OCI-LY3 (cell line): ENCODE data around the gene ANKRD65.
"Not testable (repeated sequence)": the region's sequence is repeated elsewhere in the genome, so short reads cannot be mapped to it uniquely, and the experiment has no call there.

Source experiments
- H2AFZ ChIP-seq: fragments of 200-600, 300-600 bp; shearing (Covaris generic); 2 replicates; pipeline ENCODE4 v1.6.0; 2014; ENCODE audit warnings: antibody characterized with exemption, low read depth, low read length
- H3K27ac ChIP-seq: fragments of 200-600, 300-600 bp; sonication (generic); 2 replicates; pipeline ENCODE4 v1.5.1; 2014; ENCODE audit warnings: mild to moderate bottlenecking, low read length, moderate library complexity, mixed read lengths
- H3K27me3 ChIP-seq: fragments of 200-600, 300-600 bp; sonication (generic); 2 replicates; pipeline ENCODE4 v1.6.1; 2014; ENCODE audit warnings: low read depth, low read length, mixed read lengths
- H3K36me3 ChIP-seq: fragments of 200-600, 300-600 bp; sonication (generic); replicated peaks from 2 replicates; pipeline ENCODE3; 2014; ENCODE audit warnings: low read depth, low read length, mixed read lengths
- H3K4me1 ChIP-seq: fragments of 300-600, 200-600 bp; sonication (generic); 2 replicates; pipeline ENCODE4 v1.6.1; 2014; ENCODE audit warnings: low read length, mixed read lengths
- H3K4me2 ChIP-seq: fragments of 200-600, 300-600 bp; sonication (generic); 2 replicates; pipeline ENCODE4 v1.6.1; 2014; ENCODE audit warnings: low read length, mixed read lengths
- H3K4me3 ChIP-seq: fragments of 300-600, 200-600 bp; sonication (generic); 2 replicates; pipeline ENCODE4 v1.5.1; 2014; ENCODE audit warnings: antibody characterized with exemption, mild to moderate bottlenecking, low read length, moderate library complexity
- H3K79me2 ChIP-seq: fragments of 300-600, 200-600 bp; shearing (Covaris generic); 2 replicates; pipeline ENCODE4 v1.6.1; 2014; ENCODE audit warnings: mild to moderate bottlenecking, low read length, mixed read lengths
- H3K9ac ChIP-seq: fragments of 300-600, 200-600 bp; shearing (Covaris generic); 2 replicates; pipeline ENCODE4 v1.6.0; 2014; ENCODE audit warnings: mild to moderate bottlenecking, low read length, moderate library complexity
- H3K9me3 ChIP-seq: fragments of 200-600, 300-600 bp; shearing (Covaris generic); 2 replicates; pipeline ENCODE4 v1.6.1; 2014; ENCODE audit warnings: low read length, mixed read lengths; ENCODE audit not compliant: insufficient read depth
- H4K20me1 ChIP-seq: fragments of 200-600, 300-600 bp; sonication (generic); 2 replicates; pipeline ENCODE4 v1.6.1; 2016; ENCODE audit warnings: low read length, mixed read lengths; ENCODE audit not compliant: insufficient read depth
- EZH2phosphoT487 ChIP-seq: fragments of 200-600 bp; shearing (Covaris generic); IDR thresholded peaks from 2 replicates; pipeline ENCODE4 v1.6.1; 2018; ENCODE audit warnings: antibody characterized with exemption, mixed run types, low read depth
- TF ChIP-seq, protein P1 (sequence below): fragments of 200-600, 300-600 bp; sonication (generic); IDR thresholded peaks from 2 replicates; pipeline ENCODE4 v1.5.1; 2014; ENCODE audit warnings: antibody characterized with exemption, low read length, low read depth

The ANKRD65 gene

DNA sequence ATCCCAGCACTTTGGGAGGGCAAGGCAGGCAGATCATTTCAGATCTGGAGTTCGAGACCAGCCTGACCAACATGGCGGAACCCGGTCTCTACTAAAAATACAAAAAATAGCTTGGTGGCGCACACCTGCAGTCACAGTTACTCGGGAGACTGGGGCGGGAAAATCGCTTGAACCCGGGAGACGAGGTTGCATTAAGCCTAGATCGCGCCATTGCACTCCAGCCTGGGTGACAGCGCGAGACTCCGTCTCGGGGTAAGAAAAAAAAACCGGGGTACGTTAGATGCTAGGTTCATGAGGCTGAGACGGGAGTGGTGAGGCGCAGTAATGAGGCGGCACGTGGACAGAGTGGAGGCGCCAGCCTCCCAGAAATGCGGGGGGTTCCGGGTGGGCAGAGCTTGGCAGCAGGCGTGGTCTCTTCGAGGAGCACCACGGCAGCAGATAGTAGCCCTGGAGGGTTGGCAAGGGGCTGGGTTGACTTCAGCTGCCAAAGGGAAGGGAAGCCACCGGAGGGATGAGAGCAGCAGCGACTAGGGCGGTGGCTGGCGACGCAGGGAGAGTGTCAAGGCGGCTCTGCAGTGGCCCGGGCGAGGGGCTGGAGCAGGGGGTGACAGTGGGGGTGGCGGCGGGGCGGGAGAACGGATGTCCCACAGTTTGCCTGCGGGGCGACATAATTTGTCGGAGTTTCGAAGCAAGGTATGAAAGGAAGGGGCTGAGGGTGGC is 14.8 kb downstream of the ANKRD65 start:
- H3K4me3 ChIP-seq, result peak overlapping the region; percentile 82
- H3K9ac ChIP-seq, result peak overlapping the region; percentile 85
- peaks cover 45% of the 10 kb centered on the region for H3K36me3 ChIP-seq
- H3K27me3 ChIP-seq, result no peaks in the 10 kb centered on the region
- H4K20me1 ChIP-seq, result no peaks in the 10 kb centered on the region
- H2AFZ ChIP-seq, result no peak overlapping the region
- TF ChIP-seq, protein P1, sequence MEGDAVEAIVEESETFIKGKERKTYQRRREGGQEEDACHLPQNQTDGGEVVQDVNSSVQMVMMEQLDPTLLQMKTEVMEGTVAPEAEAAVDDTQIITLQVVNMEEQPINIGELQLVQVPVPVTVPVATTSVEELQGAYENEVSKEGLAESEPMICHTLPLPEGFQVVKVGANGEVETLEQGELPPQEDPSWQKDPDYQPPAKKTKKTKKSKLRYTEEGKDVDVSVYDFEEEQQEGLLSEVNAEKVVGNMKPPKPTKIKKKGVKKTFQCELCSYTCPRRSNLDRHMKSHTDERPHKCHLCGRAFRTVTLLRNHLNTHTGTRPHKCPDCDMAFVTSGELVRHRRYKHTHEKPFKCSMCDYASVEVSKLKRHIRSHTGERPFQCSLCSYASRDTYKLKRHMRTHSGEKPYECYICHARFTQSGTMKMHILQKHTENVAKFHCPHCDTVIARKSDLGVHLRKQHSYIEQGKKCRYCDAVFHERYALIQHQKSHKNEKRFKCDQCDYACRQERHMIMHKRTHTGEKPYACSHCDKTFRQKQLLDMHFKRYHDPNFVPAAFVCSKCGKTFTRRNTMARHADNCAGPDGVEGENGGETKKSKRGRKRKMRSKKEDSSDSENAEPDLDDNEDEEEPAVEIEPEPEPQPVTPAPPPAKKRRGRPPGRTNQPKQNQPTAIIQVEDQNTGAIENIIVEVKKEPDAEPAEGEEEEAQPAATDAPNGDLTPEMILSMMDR, result no peak
- TF ChIP-seq EZH2phosphoT487, result no peak
- no peaks in the 10 kb centered on the region for H3K9me3 ChIP-seq
- peaks cover 16% of the 10 kb centered on the region for H3K4me1 ChIP-seq
- peak overlapping the region; percentile 90 for H3K4me2 ChIP-seq
- H3K27ac ChIP-seq, result peak overlapping the region; percentile 71
- H3K79me2 ChIP-seq, result peaks cover 73% of the 10 kb centered on the region

DNA sequence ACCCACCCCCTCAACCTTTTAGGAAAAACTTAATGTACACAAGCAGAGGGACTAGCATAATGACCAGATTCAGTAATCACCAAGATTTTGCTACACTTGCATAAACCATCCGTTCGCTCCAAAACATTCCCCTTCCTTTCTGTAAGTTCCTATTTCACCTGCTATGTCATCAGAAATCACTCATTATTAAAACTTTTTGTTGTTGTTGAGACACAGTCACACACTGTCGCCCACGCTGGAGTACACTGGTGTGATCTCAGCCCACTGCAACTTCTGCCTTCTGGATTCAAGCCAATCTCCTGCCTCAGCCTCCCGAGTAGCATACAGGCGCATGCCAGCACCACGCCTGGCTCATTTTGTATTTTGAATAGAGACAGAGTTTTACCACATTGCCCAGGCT is 17.4 kb downstream of the ANKRD65 start:
- no peaks in the 10 kb centered on the region for H4K20me1 ChIP-seq
- peaks cover 47% of the 10 kb centered on the region for H3K36me3 ChIP-seq
- no peak overlapping the region for H3K4me2 ChIP-seq
- H3K79me2 ChIP-seq, result peaks cover 86% of the 10 kb centered on the region
- H3K27ac ChIP-seq, result no peak overlapping the region
- no peak overlapping the region for H3K4me3 ChIP-seq
- TF ChIP-seq EZH2phosphoT487, result no peak
- TF ChIP-seq, protein P1, result no peak
- H3K9ac ChIP-seq, result no peak overlapping the region
- no peak overlapping the region for H2AFZ ChIP-seq
- H3K4me1 ChIP-seq, result peaks cover 26% of the 10 kb centered on the region
- H3K27me3 ChIP-seq, result no peaks in the 10 kb centered on the region
- H3K9me3 ChIP-seq, result no peaks in the 10 kb centered on the region

GRCh38 chr1:1402901-1403392 is 18.1 kb downstream of the ANKRD65 start:
- not testable (repeated sequence) for H2AFZ ChIP-seq, H3K27me3 ChIP-seq, H3K9ac ChIP-seq, H4K20me1 ChIP-seq, H3K9me3 ChIP-seq, H3K4me2 ChIP-seq, H3K4me3 ChIP-seq, H3K27ac ChIP-seq
- Histone ChIP-seq H3K4me1 (peaks cover 25% of the 10 kb centered on the region), H3K36me3 (peaks cover 46% of the 10 kb centered on the region), H3K79me2 (peaks cover 86% of the 10 kb centered on the region)

- no peaks in the 10 kb centered on the region for H4K20me1 ChIP-seq
- H3K9me3 ChIP-seq, result no peaks in the 10 kb centered on the region
- H3K27me3 ChIP-seq, result no peaks in the 10 kb centered on the region
- H3K9ac ChIP-seq, result no peak overlapping the region
- no peak overlapping the region for H3K4me2 ChIP-seq
- peaks cover 53% of the 10 kb centered on the region for H3K36me3 ChIP-seq
- no peak for TF ChIP-seq EZH2phosphoT487
- TF ChIP-seq, protein P1, result peak; percentile 59
- peaks cover 86% of the 10 kb centered on the region for H3K79me2 ChIP-seq
- H2AFZ ChIP-seq, result no peak overlapping the region
- no peak overlapping the region for H3K4me3 ChIP-seq
- no peak overlapping the region for H3K27ac ChIP-seq
- peaks cover 30% of the 10 kb centered on the region for H3K4me1 ChIP-seq
Measured at GRCh38 chr1:1402072-1402900, 18.8 kb downstream of the ANKRD65 start.
